Nephron (organoid): ENCODE results near the gene GALNT18.

Experiments used
- H3K27ac Mint-ChIP-seq, 3 experiments: 2 replicates each; pipeline ENCODE4 v1.8.0; 2020; ENCODE audit warnings: mixed read lengths in 3 of 3, mild to moderate bottlenecking in 2 of 3, moderate library complexity in 1 of 3
- H3K27me3 Mint-ChIP-seq: 2 replicates; pipeline ENCODE4 v1.8.0; 2021; ENCODE audit warnings: low read depth, mild to moderate bottlenecking, moderate library complexity, mixed read lengths
- H3K36me3 Mint-ChIP-seq: 2 replicates; pipeline ENCODE4 v1.8.0; 2020; ENCODE audit warnings: low read depth, mixed read lengths
- H3K4me1 Mint-ChIP-seq: 2 replicates; pipeline ENCODE4 v1.8.0; 2020; ENCODE audit warnings: mixed read lengths
- H3K4me3 Mint-ChIP-seq, 3 experiments: 2 replicates each; pipeline ENCODE4 v1.8.0; 2020; ENCODE audit warnings: mild to moderate bottlenecking in 3 of 3, mixed read lengths in 3 of 3, moderate library complexity in 2 of 3
- H3K9me3 Mint-ChIP-seq: 2 replicates; pipeline ENCODE4 v1.8.0; 2020; ENCODE audit warnings: mixed read lengths
- TF ChIP-seq, protein P1 (sequence below), 3 experiments: fragments of 200-600 bp; sonication (generic); IDR thresholded peaks; one replicate each; pipeline ENCODE4 v1.5.0; 2021; ENCODE audit warnings: antibody characterized with exemption in 3 of 3; ENCODE audit not compliant: unreplicated experiment in 3 of 3

Gene GALNT18

GRCh38 chr11:11659567-11660362 is 38.0 kb upstream of the GALNT18 start:
- H3K27me3 Mint-ChIP-seq = peaks cover 36% of the 10 kb centered on the region
- no peak overlapping the region for H3K4me3 Mint-ChIP-seq
- H3K9me3 Mint-ChIP-seq = no peaks in the 10 kb centered on the region
- no peaks in the 10 kb centered on the region for H3K36me3 Mint-ChIP-seq
- H3K4me1 Mint-ChIP-seq = peaks cover 34% of the 10 kb centered on the region
- H3K27ac Mint-ChIP-seq = no peak overlapping the region
- TF ChIP-seq, protein P1, sequence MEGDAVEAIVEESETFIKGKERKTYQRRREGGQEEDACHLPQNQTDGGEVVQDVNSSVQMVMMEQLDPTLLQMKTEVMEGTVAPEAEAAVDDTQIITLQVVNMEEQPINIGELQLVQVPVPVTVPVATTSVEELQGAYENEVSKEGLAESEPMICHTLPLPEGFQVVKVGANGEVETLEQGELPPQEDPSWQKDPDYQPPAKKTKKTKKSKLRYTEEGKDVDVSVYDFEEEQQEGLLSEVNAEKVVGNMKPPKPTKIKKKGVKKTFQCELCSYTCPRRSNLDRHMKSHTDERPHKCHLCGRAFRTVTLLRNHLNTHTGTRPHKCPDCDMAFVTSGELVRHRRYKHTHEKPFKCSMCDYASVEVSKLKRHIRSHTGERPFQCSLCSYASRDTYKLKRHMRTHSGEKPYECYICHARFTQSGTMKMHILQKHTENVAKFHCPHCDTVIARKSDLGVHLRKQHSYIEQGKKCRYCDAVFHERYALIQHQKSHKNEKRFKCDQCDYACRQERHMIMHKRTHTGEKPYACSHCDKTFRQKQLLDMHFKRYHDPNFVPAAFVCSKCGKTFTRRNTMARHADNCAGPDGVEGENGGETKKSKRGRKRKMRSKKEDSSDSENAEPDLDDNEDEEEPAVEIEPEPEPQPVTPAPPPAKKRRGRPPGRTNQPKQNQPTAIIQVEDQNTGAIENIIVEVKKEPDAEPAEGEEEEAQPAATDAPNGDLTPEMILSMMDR (IDR thresholded peaks at IDR 0.05; ENCODE audit: unreplicated experiment in 3 of 3) = no peak

DNA sequence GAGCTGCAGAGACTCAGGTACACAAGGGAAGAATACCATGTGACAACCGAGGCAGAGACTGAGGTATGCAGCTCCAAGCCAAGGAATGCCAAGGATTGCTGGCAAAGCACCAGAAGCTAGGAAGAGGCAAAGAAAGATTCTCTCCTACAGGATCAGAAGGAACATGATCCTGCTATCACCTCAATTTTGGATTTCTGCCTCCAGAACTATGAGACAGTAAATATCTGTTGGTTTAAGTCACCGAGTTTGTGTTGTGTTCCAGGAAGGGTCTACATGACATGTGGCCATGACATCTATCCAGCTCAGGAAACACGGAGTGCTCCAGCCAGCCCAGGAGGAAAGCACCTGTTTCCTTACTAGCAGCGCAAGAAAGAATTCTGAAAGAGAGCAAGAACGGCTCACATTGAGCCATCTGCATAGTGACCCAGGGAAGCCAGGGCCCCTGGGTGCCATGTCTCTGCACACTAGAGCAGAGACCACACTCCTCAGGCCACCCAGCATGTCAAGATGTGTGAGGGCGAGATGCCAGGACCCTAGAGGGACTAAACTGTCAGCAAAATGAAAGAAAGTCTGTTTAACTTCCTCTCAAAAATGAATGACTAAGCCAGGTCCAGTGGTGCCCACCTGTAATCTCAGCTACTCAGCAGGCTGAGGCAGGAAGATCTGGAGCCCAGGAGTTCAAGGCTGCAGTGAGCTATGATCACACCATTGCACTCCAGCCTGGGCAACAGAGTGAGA is 35.6 kb upstream of the GALNT18 start:
- Mint-ChIP-seq H3K4me3 (no peak overlapping the region), H3K36me3 (no peaks in the 10 kb centered on the region), H3K9me3 (no peaks in the 10 kb centered on the region), H3K27ac (no peak overlapping the region), H3K4me1 (peaks cover 19% of the 10 kb centered on the region), H3K27me3 (peaks cover 33% of the 10 kb centered on the region)
- TF ChIP-seq, protein P1 (IDR thresholded peaks at IDR 0.05; ENCODE audit: unreplicated experiment in 3 of 3) = no peak

- no peak overlapping the region for H3K4me3 Mint-ChIP-seq
- H3K4me1 Mint-ChIP-seq = no peaks in the 10 kb centered on the region
- H3K27ac Mint-ChIP-seq = no peak overlapping the region
- no peaks in the 10 kb centered on the region for H3K36me3 Mint-ChIP-seq
- TF ChIP-seq, protein P1 (IDR thresholded peaks at IDR 0.05; ENCODE audit: unreplicated experiment in 3 of 3) = no peak
- H3K9me3 Mint-ChIP-seq = peaks cover 2% of the 10 kb centered on the region
- peaks cover 11% of the 10 kb centered on the region for H3K27me3 Mint-ChIP-seq
These were observed 19.8 kb upstream of the GALNT18 start for GRCh38 chr11:11641581-11641980.

DNA sequence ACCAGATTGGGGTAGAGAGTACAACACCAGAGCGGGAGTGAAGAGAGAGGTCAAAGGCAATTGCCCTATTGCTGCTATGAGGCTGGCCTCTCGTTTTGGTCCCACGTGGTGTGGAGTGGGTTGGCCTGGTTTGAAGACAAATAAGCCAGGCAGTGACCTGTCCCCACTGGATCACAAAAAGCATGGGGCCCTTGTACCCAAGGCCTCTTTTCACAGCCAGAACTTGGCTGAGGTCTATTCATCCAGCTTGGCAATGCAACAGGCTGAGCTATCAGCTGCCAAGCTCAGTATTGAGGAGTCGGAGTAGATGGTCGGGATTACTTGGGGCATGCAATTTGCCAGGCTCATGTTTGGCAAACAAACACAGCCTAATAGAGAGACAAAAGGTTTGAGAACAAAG is 19.2 kb upstream of the GALNT18 start:
- H3K27ac Mint-ChIP-seq = no peak overlapping the region
- H3K9me3 Mint-ChIP-seq = peaks cover 2% of the 10 kb centered on the region
- H3K4me1 Mint-ChIP-seq = no peaks in the 10 kb centered on the region
- no peaks in the 10 kb centered on the region for H3K36me3 Mint-ChIP-seq
- no peak overlapping the region for H3K4me3 Mint-ChIP-seq
- peaks cover 8% of the 10 kb centered on the region for H3K27me3 Mint-ChIP-seq
- TF ChIP-seq, protein P1 (IDR thresholded peaks at IDR 0.05; ENCODE audit: unreplicated experiment in 3 of 3) = no peak

- H3K36me3 Mint-ChIP-seq = no peaks in the 10 kb centered on the region
- H3K27ac Mint-ChIP-seq = no peak overlapping the region
- H3K9me3 Mint-ChIP-seq = no peaks in the 10 kb centered on the region
- TF ChIP-seq, protein P1 (IDR thresholded peaks at IDR 0.05; ENCODE audit: unreplicated experiment in 3 of 3) = no peak
- H3K4me3 Mint-ChIP-seq = no peak overlapping the region
- peaks cover 8% of the 10 kb centered on the region for H3K27me3 Mint-ChIP-seq
- H3K4me1 Mint-ChIP-seq = no peaks in the 10 kb centered on the region
These were observed 18.3 kb upstream of the GALNT18 start for GRCh38 chr11:11640152-11640551.
